GM18520 (cell line): Measurements from ENCODE around the gene OVCA2.

Source experiments
- ATAC-seq: cut with Tn5 transposase; IDR thresholded peaks from one replicate; pipeline ENCODE4 v1.9.1; 2021; ENCODE audit not compliant: unreplicated experiment

The OVCA2 gene

GRCh38 chr17:2082003-2082781, 40.4 kb downstream of the OVCA2 start:
- no peak for ATAC-seq

GRCh38 chr17:2083613-2084035, 41.8 kb downstream of the OVCA2 start:
- no peak for ATAC-seq

GRCh38 chr17:2084036-2084765, 42.4 kb downstream of the OVCA2 start:
- ATAC-seq: no peak

GRCh38 chr17:2084766-2085647, 43.2 kb downstream of the OVCA2 start:
- no peak for ATAC-seq

GRCh38 chr17:2085648-2085949, 43.8 kb downstream of the OVCA2 start:
- ATAC-seq: no peak

GRCh38 chr17:2086306-2086705, 44.5 kb downstream of the OVCA2 start:
- no peak for ATAC-seq

- no peak for ATAC-seq
Observed at GRCh38 chr17:2087597-2088211, 45.9 kb downstream of the OVCA2 start.

GRCh38 chr17:2089021-2089422, 47.2 kb downstream of the OVCA2 start:
- no peak for ATAC-seq

GRCh38 chr17:2090210-2090641, 48.4 kb downstream of the OVCA2 start:
- no peak for ATAC-seq

GRCh38 chr17:2090804-2091534, 49.1 kb downstream of the OVCA2 start:
- no peak for ATAC-seq

GRCh38 chr17:2092253-2092652, 50.4 kb downstream of the OVCA2 start:
- no peak for ATAC-seq
